Skin epidermis (tissue), 12 donors: ENCODE data around the gene EP400.

Source experiments
- H3K27ac ChIP-seq, 21 experiments: fragments of 200-600 bp; sonication (generic) in 11 of 21; one replicate each; pipeline ENCODE4 v1.5.0; 2020; ENCODE audit warnings: mild to moderate bottlenecking in 3 of 21, inconsistent platforms in 2 of 21, moderate library complexity in 2 of 21
- H3K4me3 ChIP-seq, 7 experiments: fragments of 200-600 bp; sonication (generic) in 2 of 7; one replicate each; pipeline ENCODE4 v1.5.0; 2020; ENCODE audit warnings: inconsistent platforms in 2 of 7, mild to moderate bottlenecking in 2 of 7, moderate library complexity in 1 of 7

The EP400 gene

GRCh38 chr12:132012919-132013568 lies 63.3 kb downstream of the EP400 start:
- no peak overlapping the region for H3K27ac ChIP-seq
- H3K4me3 ChIP-seq: no peak overlapping the region

GRCh38 chr12:132014092-132014914 lies 64.6 kb downstream of the EP400 start:
- H3K4me3 ChIP-seq: no peak overlapping the region

DNA sequence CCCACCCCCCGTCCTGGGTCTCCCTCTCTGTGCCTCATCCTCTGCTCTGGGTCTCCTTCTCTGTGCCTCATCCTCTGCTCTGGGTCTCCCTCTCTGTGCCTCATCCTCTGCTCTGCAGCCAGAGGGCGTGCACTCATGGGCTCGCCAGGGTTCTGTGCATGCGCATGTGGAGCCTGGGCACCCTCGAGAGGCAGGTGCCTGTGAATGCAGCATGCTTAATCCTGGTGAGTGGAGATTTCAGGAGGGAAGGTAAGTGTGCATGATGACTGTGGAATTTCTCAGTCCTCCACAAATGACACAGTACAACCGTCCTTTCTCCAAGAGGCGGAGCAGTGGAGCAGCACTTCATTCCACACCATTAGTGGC lies 65.2 kb downstream of the EP400 start:
- H3K4me3 ChIP-seq: no peak overlapping the region
- no peak overlapping the region for H3K27ac ChIP-seq

More at GRCh38 chr12:132014092-132014914, 64.6 kb downstream of the EP400 start:
- H3K27ac ChIP-seq: no peak overlapping the region

DNA sequence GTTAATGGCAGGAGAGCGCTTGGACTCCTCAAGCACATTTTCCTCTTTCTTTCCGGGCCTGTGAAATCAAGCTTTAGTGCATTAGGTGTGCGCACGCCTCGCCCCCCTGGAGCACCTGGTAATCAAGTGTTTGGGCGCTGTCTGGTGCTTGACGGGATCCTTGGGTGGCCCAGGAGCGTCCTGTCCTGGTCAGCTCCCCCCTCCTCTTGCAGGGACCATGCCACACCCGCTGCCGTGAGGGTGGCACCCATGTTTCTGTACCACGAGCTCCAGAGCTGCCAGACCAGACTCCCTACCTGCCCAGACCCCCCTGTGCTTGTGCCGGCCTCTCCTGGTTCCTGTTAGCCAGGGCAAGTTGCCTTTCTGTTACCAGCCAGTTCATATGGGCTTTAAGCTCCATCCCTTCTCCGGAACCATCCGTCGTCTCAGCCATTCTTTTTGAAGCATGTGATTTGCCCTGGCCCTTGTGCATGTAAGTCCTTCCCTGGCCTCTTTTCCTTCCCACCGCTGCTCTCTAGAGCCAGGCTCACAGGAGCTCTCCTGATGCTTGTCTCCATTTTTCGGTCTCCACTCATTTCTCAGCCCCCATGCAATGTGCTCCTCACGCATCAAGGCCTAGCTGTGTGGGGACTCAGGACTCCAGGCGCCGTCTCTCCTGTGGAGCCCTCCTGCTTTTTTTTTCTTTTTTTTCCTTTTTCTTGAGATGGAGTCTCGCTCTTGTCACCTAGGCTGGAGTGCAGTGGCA lies 66.1 kb downstream of the EP400 start:
- Histone ChIP-seq H3K4me3 (no peak overlapping the region), H3K27ac (no peak overlapping the region)

DNA sequence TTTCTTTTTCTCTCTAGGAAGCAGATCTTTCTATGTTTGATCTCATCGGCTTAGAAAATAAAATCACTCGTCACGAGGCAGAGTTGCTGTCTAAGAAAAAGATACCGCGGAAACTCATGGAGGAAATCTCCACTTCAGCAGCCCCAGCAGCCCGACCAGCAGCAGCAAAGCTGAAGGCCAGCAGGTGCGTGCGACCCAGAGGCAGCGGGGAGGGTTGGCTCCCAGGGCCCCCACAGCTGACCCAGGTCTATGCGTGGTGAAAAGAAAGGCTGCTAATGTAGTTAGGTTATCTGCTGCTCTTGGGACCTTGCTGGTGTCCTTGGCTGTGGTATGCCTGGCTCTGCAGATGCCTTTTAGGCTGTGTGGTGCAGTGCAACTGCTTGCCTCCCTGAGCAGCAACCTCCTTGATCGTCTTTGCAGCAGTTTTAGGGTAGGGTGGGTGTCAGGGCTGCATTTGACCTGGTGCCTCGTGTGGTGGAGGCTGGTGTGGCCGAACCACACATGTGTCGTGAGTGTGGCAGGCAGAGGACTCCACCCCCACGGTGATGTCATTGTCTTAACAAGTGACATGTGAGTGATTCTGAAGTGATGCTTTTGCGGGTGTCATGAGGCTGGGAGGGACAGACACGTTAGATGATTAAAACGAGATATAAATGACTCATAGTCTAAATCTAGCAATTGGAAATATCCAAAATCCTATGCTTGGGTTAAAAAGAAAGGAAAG lies 68.6 kb downstream of the EP400 start:
- H3K27ac ChIP-seq: no peak overlapping the region
- H3K4me3 ChIP-seq: no peak overlapping the region

GRCh38 chr12:132019891-132020290 lies 70.1 kb downstream of the EP400 start:
- Histone ChIP-seq H3K27ac (no peak overlapping the region), H3K4me3 (no peak overlapping the region)

DNA sequence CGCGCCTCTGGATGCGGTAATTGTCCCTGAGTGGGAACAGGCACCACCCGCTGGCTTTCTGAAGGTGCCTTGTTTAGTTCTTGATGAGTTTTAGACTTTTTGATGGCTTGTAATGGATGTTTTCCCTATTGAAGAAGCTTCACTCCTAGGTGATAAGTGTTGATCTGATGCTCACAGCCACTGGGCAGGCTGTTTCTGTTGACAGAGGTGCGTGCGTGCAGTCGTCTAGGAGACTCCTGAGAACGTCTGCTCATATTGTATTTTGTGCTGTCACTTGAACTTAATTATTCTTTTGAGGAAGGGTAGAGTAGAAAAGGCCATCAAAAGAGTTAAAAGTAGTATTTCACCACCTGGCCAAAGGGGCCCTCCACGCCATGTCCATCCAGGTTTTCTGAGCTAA lies 70.5 kb downstream of the EP400 start:
- Histone ChIP-seq H3K4me3 (no peak overlapping the region), H3K27ac (no peak overlapping the region)

DNA sequence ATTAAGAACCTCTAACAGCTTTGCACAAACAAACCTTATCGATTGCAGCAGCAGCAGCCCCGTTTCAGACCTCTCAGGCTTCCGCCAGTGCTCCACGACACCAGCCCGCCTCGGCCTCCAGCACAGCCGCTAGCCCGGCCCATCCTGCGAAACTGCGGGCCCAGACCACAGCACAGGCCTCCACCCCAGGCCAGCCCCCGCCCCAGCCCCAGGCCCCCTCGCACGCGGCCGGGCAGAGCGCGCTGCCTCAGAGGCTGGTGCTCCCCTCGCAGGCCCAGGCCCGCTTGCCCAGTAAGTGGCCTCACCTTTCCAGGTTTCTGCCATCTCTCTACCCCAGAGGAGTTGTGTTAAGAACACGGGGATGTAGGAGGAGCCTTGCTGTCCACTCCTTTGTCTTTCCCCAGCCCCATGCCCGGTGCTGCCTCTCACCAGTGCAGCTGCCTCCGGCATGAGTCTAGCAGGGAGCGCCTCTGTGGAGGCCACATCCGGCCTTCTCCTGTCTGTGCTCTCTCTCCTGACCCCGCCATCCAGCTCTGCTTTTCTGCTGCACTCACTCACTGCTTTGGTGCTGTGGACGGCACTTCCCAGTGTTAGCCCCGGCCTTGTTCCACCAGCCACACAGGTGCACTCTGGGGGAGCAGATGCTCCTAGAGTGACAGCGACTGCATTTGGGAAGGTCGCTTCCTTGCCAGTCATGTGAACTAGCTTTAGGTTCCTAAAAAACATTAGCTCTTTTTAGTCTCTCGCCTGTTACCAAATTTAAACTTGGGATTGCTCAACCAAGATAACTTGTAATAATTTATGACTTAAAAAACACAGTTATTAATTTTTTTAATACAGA lies 71.5 kb downstream of the EP400 start:
- no peak overlapping the region for H3K4me3 ChIP-seq
- H3K27ac ChIP-seq: no peak overlapping the region

- Histone ChIP-seq H3K4me3 (no peak overlapping the region), H3K27ac (no peak overlapping the region)
Observed at GRCh38 chr12:132021965-132022364, 72.2 kb downstream of the EP400 start.

DNA sequence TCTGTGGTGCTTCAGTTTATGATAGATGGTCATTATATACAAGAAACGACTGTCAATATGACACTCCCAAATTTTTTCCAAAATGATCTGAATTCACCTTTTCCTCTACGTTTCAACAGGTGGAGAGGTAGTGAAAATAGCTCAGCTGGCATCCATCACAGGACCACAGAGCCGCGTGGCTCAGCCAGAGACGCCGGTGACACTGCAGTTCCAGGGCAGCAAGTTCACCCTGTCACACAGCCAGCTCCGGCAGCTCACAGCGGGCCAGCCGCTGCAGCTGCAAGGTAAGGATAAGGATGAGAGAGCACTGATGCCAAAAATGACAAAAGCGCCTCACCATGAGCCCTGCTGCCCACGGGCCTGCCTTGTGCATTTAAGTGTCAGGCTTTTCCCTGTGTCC lies 73.9 kb downstream of the EP400 start:
- H3K27ac ChIP-seq: no peak overlapping the region

GRCh38 chr12:132024758-132025157 lies 75.0 kb downstream of the EP400 start:
- no peak overlapping the region for H3K4me3 ChIP-seq

More for the DNA sequence above, 73.9 kb downstream of the EP400 start:
- H3K4me3 ChIP-seq: no peak overlapping the region

GRCh38 chr12:132025526-132025925 lies 75.8 kb downstream of the EP400 start:
- no peak overlapping the region for H3K27ac ChIP-seq
- no peak overlapping the region for H3K4me3 ChIP-seq

More at GRCh38 chr12:132024758-132025157, 75.0 kb downstream of the EP400 start:
- H3K27ac ChIP-seq: no peak overlapping the region

DNA sequence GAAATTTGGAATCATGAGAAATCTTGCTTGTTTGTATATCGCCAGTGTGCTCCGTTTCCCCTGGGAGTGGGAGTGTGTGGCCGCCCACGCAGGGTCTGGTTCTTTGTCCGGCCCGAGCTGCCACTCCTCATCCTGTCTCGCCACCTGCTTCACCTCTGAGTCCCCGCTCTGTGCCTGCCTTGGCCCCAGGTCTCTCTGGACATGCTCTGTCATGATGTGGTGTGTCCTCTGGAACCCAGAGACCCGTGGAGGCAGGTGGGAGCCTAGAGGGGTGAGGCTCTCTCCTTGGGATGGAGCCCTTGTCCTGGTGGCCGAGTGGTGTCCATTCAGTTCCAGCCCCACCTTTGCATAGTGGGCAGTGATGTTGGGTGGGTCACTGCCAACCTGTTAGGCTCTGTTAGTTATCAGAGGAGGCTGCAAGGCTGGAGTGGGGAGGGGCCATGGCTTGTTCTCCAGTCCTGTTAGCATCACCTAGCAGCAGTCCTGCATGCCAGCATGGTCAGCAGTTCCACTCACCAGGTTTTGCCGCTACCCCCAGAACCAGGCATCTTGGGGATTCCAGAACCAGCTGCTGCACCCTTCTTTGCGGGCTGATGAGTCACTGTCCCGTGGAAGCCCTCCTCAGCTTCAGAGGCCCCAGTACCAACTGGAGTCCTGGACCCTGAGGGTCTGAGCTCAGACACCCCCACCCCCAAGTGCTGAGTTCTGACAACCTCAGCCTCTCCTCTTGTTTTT lies 76.5 kb downstream of the EP400 start:
- no peak overlapping the region for H3K27ac ChIP-seq
- no peak overlapping the region for H3K4me3 ChIP-seq

DNA sequence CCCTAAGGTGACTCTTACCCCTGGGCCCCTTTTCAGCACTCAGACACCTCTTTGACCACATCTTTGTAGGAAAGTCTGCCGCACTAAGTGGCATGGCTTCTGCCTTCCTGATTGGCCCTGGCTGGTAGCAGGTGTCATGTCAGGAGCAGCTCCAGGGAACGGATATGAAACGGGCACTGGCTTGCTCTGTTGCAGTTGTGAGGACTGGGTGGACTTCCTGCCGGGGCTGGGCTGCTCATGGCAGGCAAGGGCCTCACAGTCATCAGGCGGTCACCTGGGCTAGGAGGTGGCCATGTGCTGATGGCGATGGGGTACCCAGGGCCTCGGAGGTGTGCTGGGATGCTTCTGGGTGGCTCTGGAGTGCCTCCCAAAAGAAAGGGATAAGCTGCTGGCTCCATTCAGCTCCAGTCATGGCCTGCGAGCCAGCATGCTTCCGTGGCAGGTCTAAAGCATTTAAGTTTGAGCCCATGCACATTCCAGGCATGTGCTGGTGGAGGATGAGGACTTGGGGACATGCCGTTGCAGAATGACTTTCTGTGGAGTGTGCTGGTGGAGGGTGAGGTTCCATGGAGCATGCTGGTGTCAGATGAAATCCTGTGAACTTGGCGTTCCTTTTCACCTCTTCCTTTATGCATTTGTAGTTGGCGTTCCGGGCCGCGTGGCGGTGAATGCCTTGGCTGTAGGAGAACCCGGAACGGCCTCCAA lies 77.2 kb downstream of the EP400 start:
- Histone ChIP-seq H3K4me3 (no peak overlapping the region), H3K27ac (no peak overlapping the region)

GRCh38 chr12:132027636-132028035 lies 77.9 kb downstream of the EP400 start:
- no peak overlapping the region for H3K27ac ChIP-seq
- H3K4me3 ChIP-seq: no peak overlapping the region

DNA sequence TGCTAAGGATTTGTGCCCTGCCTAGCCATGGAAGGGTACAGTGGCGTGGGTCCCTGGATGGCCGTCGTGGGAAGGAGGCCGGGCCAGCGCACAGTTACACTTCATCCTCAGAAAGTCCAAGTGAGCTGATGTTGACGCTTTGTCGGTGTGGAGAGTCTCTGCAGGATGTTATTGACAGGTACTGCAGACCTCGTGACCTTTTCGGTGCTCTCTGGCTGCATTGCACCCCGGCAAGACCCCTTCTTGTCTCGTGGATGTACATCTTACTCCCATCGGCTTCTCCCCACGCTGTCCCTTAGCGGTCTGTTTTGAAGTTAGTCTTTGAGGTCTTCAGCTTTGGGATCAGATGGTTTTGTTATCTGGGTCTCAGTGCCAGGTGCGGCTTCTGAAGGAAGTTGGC lies 78.4 kb downstream of the EP400 start:
- H3K4me3 ChIP-seq: no peak overlapping the region
- H3K27ac ChIP-seq: no peak overlapping the region

DNA sequence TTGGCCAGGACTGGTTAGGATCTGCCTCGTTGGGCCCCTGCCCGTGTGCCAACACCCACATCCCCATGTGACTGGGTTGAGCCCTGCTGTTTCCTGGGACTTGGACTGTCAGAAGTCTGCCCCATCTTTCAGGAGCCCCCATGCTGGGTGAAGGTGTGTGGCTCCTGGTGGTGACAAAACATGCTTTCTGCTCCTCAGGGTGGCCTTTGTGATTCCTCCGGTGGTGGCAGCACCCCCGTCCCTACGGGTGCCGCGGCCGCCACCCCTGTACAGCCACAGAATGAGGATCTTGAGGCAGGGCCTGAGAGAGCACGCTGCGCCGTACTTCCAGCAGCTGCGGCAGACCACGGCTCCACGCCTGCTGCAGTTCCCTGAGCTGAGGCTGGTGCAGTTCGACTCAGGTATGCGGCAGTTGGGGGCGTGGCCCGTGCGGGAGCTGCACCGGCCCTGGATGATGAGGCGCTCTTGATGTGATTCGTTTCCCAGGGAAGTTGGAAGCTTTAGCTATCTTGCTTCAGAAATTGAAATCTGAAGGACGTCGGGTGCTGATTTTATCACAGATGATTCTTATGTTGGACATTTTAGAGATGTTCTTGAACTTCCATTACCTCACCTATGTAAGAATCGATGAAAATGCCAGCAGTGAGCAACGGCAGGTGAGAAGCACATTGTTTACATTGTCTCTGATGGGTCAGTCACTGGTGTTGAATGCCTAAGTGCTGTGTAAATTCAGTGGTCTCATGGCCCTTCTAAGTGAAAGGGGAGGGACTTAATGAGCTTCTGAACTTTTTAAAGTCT lies 80.0 kb downstream of the EP400 start:
- H3K4me3 ChIP-seq: no peak overlapping the region
- H3K27ac ChIP-seq: no peak overlapping the region
